HFF-Myc (cell line): ENCODE measurements around the gene SPG11.

Source experiments
- DNase-seq: peaks from one replicate; pipeline ENCODE4 v3.0.0-alpha.2; 2011; ENCODE audit warnings: low read depth; ENCODE audit errors: extremely low read depth
- H3K4me3 ChIP-seq: replicated peaks from 2 replicates; pipeline ENCODE4 v1.5.1; 2011; ENCODE audit warnings: low read depth, mild to moderate bottlenecking, control low read depth, low read length
- TF ChIP-seq, protein P1 (sequence below): IDR thresholded peaks from 2 replicates; pipeline ENCODE4 v1.5.1; 2012; ENCODE audit warnings: mild to moderate bottlenecking, low read depth, low read length, control low read depth; ENCODE audit errors: missing control alignments

Gene SPG11

DNA sequence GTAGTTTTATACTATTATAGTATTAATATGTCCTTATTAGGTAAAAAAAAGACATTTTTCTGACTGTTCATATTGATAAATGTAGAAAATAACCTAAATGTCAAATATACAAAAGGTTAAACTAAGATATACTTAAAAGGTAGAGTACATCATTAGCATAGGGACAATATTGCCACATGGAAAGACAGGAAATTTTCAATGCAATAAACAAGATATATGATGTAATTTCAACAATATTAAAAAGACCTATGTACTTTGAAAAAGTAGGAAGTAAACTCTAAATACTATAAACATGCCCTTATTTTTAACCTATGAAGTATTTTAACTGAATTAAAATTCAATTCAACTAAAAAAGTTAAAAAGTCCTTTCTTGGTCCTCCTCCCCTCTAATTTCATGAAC, 1.9 kb downstream of the SPG11 start:
- no peak for DNase-seq
- TF ChIP-seq, protein P1, sequence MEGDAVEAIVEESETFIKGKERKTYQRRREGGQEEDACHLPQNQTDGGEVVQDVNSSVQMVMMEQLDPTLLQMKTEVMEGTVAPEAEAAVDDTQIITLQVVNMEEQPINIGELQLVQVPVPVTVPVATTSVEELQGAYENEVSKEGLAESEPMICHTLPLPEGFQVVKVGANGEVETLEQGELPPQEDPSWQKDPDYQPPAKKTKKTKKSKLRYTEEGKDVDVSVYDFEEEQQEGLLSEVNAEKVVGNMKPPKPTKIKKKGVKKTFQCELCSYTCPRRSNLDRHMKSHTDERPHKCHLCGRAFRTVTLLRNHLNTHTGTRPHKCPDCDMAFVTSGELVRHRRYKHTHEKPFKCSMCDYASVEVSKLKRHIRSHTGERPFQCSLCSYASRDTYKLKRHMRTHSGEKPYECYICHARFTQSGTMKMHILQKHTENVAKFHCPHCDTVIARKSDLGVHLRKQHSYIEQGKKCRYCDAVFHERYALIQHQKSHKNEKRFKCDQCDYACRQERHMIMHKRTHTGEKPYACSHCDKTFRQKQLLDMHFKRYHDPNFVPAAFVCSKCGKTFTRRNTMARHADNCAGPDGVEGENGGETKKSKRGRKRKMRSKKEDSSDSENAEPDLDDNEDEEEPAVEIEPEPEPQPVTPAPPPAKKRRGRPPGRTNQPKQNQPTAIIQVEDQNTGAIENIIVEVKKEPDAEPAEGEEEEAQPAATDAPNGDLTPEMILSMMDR = no peak
- H3K4me3 ChIP-seq = peak overlapping the region; percentile 89; the same call in 1 of the 2 replicates

DNA sequence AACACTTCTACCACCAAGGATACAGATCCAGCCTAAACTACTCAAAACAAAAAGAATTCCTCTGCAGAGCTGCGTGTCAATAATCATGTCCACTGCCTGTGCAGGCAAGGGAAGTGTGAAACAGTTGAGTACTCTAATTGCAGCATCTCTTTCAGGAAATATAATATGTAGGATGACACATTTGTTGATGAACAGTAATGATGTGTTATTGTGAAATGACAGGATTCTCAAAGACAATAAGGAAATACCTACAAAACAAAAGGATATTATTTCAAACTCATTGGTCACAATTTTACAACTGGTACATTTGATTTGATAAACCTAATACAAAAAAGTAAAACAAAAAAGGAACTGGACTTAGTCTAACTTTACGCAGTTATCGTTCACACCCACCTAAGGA, 4.4 kb downstream of the SPG11 start:
- H3K4me3 ChIP-seq = no peak overlapping the region
- TF ChIP-seq, protein P1 = no peak
- no peak for DNase-seq

DNA sequence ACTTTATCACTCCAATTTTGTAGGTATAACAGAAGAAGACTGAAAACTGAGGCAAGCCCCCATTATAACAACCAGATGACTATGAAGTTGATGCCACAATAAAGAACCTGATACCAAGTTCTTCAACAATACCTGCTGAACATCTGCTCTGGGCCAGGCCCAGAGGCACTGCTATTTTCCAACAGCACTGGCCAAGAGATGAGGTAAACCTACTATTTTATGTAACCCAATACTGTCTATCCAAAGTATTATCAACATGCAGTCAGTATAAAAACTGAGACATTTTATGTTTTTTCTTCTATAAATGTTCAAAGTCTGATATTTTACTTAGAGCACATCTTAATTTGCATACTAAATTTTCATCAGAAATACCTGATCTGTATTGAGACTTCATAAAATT, 6.1 kb downstream of the SPG11 start:
- no peak overlapping the region for H3K4me3 ChIP-seq
- TF ChIP-seq, protein P1 = no peak
- DNase-seq = no peak

DNA sequence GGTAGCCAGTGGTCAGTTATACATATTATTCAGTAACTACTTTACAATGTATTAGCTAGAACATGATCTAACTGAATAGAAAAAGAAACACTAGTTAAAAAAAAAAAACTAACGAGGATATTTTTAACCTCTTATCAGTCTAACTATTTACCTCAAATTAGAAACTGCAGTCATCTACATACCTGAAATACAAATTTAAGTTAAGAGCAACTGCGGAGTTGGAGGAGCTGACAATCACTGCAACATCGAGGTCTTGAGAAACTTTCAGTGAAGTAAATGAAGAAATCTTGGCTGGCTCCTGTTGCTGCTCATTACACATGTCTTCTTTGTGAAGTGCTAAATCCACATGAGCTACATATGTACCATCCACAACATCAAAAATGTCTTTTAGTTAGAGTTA, 6.5 kb downstream of the SPG11 start:
- no peak for DNase-seq
- TF ChIP-seq, protein P1 = no peak
- no peak overlapping the region for H3K4me3 ChIP-seq

DNA sequence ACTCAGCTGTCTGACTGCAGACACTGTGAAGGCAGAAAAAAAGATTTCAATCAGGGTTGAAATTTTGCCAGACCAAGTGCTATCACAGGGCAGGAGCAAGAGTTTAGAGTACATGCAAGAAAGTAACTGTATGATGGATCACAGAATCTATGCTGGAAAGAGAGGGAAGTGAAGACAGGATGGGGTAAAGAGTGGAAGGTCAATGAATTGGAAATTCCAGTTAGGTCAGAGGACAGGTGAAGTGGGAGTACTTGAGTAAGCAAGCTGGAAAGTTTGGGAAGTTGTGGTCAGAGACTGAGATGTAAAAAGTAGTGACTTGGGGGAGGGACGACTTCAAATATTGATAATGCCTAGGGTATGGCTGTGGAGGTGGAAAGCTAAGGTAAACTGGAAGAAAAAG, 7.2 kb downstream of the SPG11 start:
- TF ChIP-seq, protein P1 = no peak
- no peak for DNase-seq
- H3K4me3 ChIP-seq = no peak overlapping the region

DNA sequence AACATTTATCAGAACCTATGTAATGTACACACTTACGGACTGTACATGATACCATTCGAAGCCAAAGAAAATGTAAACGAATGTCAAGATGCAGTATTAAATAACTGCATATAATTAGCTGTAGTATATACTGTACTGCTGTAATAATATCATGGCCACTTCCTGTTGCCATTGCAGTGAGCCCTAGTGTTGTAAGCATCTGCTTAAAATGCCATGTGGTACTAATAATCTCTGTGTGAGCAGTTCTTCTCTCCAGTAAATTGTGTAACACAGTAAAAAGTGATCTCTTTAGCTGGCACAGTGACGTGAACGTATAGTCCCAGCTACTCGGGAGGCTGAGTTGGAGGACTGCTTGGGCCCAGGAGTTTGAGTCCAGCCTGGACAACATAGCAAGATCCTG, 8.6 kb downstream of the SPG11 start:
- DNase-seq = peak; percentile 52
- TF ChIP-seq, protein P1 = no peak
- H3K4me3 ChIP-seq = no peak overlapping the region

DNA sequence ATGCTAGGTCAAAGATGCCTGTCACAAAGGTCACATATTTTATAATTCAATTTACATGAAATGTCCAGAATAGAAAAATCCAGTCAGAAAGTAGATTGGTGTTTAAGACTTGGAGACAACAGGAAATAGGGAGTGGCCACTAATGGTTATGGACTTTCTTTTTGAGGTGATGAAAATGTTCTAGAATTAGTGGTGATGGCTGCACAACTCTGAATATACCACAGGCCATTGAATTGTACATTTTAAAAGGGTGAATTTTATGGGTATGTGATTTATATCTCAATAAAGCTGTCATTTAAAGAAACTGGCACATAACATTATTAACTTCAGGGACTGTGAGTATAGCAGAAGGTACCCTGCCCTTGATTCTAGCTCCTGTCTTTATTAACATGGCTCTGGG, 15.8 kb downstream of the SPG11 start:
- DNase-seq = no peak
- no peak overlapping the region for H3K4me3 ChIP-seq
- TF ChIP-seq, protein P1 = no peak
